GM23338 (cell line): ENCODE measurements around the gene ENOX1. TPM values are rescaled to one million over a fixed set of nuclear protein-coding genes. Genes with fewer than 3 reads are reported as not detected.

ENCODE experiments used
- ATAC-seq: fragments of 200-7000 bp; cut with Tn5 transposase; 3 replicates; pipeline ENCODE4 v1.9.1; 2020
- DNase-seq: peaks from one replicate; pipeline ENCODE4 v3.0.0-alpha.2; 2015; ENCODE audit warnings: low spot score
- H2AFZ ChIP-seq: fragments of 200-600 bp; sonication (generic); 2 replicates; pipeline ENCODE4 v1.8.0; 2016; ENCODE audit warnings: antibody characterized with exemption, mild to moderate bottlenecking, moderate library complexity
- H3F3A ChIP-seq: fragments of 200-600 bp; sonication (generic); replicated peaks from 2 replicates; pipeline ENCODE4 v1.8.0; 2017; ENCODE audit warnings: antibody characterized with exemption, mixed run types, low read depth
- H3K27ac ChIP-seq: fragments of 200-600 bp; sonication (generic); 2 replicates; pipeline ENCODE4 v1.6.1; 2016; ENCODE audit warnings: low read depth
- H3K27me3 ChIP-seq: fragments of 200-600 bp; sonication (generic); 2 replicates; pipeline ENCODE4 v1.8.0; 2016; ENCODE audit warnings: mild to moderate bottlenecking, mixed run types, moderate library complexity; ENCODE audit not compliant: insufficient read depth
- H3K36me3 ChIP-seq: fragments of 200-600 bp; sonication (generic); 2 replicates; pipeline ENCODE4 v1.8.0; 2016; ENCODE audit warnings: mild to moderate bottlenecking; ENCODE audit not compliant: insufficient read depth
- H3K4me1 ChIP-seq: fragments of 200-600 bp; sonication (generic); 2 replicates; pipeline ENCODE4 v1.8.0; 2016; ENCODE audit warnings: mild to moderate bottlenecking, moderate library complexity; ENCODE audit not compliant: insufficient read depth
- H3K4me2 ChIP-seq: fragments of 200-600 bp; sonication (generic); 2 replicates; pipeline ENCODE4 v1.7.1; 2017; ENCODE audit warnings: mixed run types
- H3K4me3 ChIP-seq: fragments of 200-600 bp; sonication (generic); 2 replicates; pipeline ENCODE4 v1.6.1; 2016; ENCODE audit warnings: mixed run types
- H3K79me2 ChIP-seq: fragments of 200-600 bp; sonication (generic); replicated peaks from 2 replicates; pipeline ENCODE4 v1.8.0; 2017; ENCODE audit warnings: mild to moderate bottlenecking; ENCODE audit not compliant: insufficient read depth
- H3K9me2 ChIP-seq: fragments of 200-600 bp; sonication (generic); 2 replicates; pipeline ENCODE4 v1.8.0; 2017; ENCODE audit not compliant: insufficient read depth
- H4K20me1 ChIP-seq: fragments of 200-600 bp; sonication (generic); replicated peaks from 2 replicates; pipeline ENCODE4 v1.8.0; 2017; ENCODE audit warnings: mild to moderate bottlenecking; ENCODE audit not compliant: insufficient read depth
- H3K27ac Mint-ChIP-seq: 2 replicates; pipeline ENCODE4 v1.8.0; 2020; ENCODE audit warnings: inconsistent platforms, mild to moderate bottlenecking, moderate library complexity, mixed read lengths
- H3K27me3 Mint-ChIP-seq: 3 replicates; pipeline ENCODE4 v1.8.0; 2022; ENCODE audit warnings: low read depth, mild to moderate bottlenecking, moderate library complexity, mixed read lengths, inconsistent platforms; ENCODE audit not compliant: insufficient read depth, poor library complexity
- H3K36me3 Mint-ChIP-seq: 3 replicates; pipeline ENCODE4 v1.8.0; 2021; ENCODE audit warnings: low read depth, mild to moderate bottlenecking, inconsistent platforms, moderate library complexity, mixed read lengths
- H3K4me1 Mint-ChIP-seq: 3 replicates; pipeline ENCODE4 v1.8.0; 2020; ENCODE audit warnings: mild to moderate bottlenecking, inconsistent platforms, mixed read lengths
- H3K4me3 Mint-ChIP-seq: 3 replicates; pipeline ENCODE4 v1.8.0; 2021; ENCODE audit warnings: moderate library complexity, mild to moderate bottlenecking, inconsistent platforms, mixed read lengths
- H3K9me3 Mint-ChIP-seq: 3 replicates; pipeline ENCODE4 v1.8.0; 2020; ENCODE audit warnings: moderate library complexity, mild to moderate bottlenecking, inconsistent platforms, mixed read lengths
- CREB1 ChIP-seq: fragments of 250-450 bp; sonication (Bioruptor Pico); IDR thresholded peaks from 2 replicates; pipeline ENCODE4 v1.5.0; 2020; ENCODE audit warnings: low read depth, mild to moderate bottlenecking, moderate library complexity
- CTCF ChIP-seq, 2 experiments: fragments of 200-600 bp in 1 of 2; sonication (generic) in 1 of 2; conservative IDR thresholded peaks; 2 replicates each; pipeline versions ENCODE4 v1.5.1 to v1.6.1; 2016 to 2017; ENCODE audit warnings: antibody characterized with exemption in 2 of 2, low read depth in 2 of 2, mild to moderate bottlenecking in 2 of 2, moderate library complexity in 1 of 2
- ETS1 ChIP-seq: IDR thresholded peaks from 2 replicates; pipeline ENCODE4 v1.6.1; 2016; ENCODE audit warnings: antibody characterized with exemption
- EZH2 ChIP-seq: fragments of 200-600 bp; sonication (generic); IDR thresholded peaks from one replicate; pipeline ENCODE4 v1.8.0; 2017; ENCODE audit warnings: antibody characterized with exemption, mild to moderate bottlenecking, low read depth; ENCODE audit not compliant: unreplicated experiment
- EZH2phosphoT487 ChIP-seq: fragments of 200-600 bp; sonication (generic); IDR thresholded peaks from one replicate; pipeline ENCODE4 v1.8.1; 2018; ENCODE audit warnings: antibody characterized with exemption; ENCODE audit not compliant: unreplicated experiment
- JUNB ChIP-seq: IDR thresholded peaks from one replicate; pipeline ENCODE4 v1.6.1; 2016; ENCODE audit warnings: antibody characterized with exemption; ENCODE audit not compliant: unreplicated experiment
- NANOG ChIP-seq: IDR thresholded peaks from 2 replicates; pipeline ENCODE4 v1.6.1; 2016; ENCODE audit warnings: antibody characterized with exemption, borderline replicate concordance
- POLR2AphosphoS5 ChIP-seq: IDR thresholded peaks from 2 replicates; pipeline ENCODE4 v1.6.1; 2016; ENCODE audit warnings: antibody characterized with exemption, low read depth
- REST ChIP-seq: IDR thresholded peaks from one replicate; pipeline ENCODE4 v1.6.1; 2018; ENCODE audit warnings: antibody characterized with exemption; ENCODE audit not compliant: unreplicated experiment
- STAT1 ChIP-seq: IDR thresholded peaks from one replicate; pipeline ENCODE4 v1.6.1; 2016; ENCODE audit warnings: antibody characterized with exemption; ENCODE audit not compliant: unreplicated experiment
- ZNF114 ChIP-seq: fragments of 250-450 bp; sonication (Bioruptor Pico); IDR thresholded peaks from 2 replicates; pipeline ENCODE4 v1.5.0; 2020; ENCODE audit warnings: mild to moderate bottlenecking, moderate library complexity
- ZNF331 ChIP-seq: fragments of 250-450 bp; sonication (Bioruptor Pico); IDR thresholded peaks from 2 replicates; pipeline ENCODE4 v1.5.0; 2020; ENCODE audit warnings: low read depth, mild to moderate bottlenecking, moderate library complexity
- ZNF462 ChIP-seq: fragments of 250-450 bp; sonication (Bioruptor Pico); IDR thresholded peaks from 2 replicates; pipeline ENCODE4 v1.5.0; 2020; ENCODE audit warnings: mild to moderate bottlenecking, moderate library complexity
- polyA plus RNA-seq: library from polyadenylated mRNA; unstranded; fragments of >200 nt; fragmentation: Nextera tagmentation; extraction: Ambion mirVana; gene quantifications from 2 replicates; pipeline ENCODE4 v1.2.1, GENCODE V29; 2016
- total RNA-seq: library from RNA; depleted of rRNA; stranded (reverse); fragments of >200 nt; shearing (Covaris generic); gene quantifications from 2 replicates; pipeline ENCODE4 v1.2.3, GENCODE V29; 2014

Gene ENOX1
- total and polyA plus RNA-seq, 2 experiments from 2014 or later, result 0.66 to 0.81 TPM

- Histone ChIP-seq H3K36me3 (no peaks in the 10 kb centered on the region), H3K4me1 (no peaks in the 10 kb centered on the region), H3K4me3 (no peak overlapping the region), H3K79me2 (no peaks in the 10 kb centered on the region), H3K27me3 (no peaks in the 10 kb centered on the region), H3K4me2 (no peak overlapping the region), H2AFZ (no peak overlapping the region), H3K9me2 (no peaks in the 10 kb centered on the region), H4K20me1 (no peaks in the 10 kb centered on the region), H3F3A (no peaks in the 10 kb centered on the region), H3K27ac (no peak overlapping the region)
- Mint-ChIP-seq H3K27me3 (no peaks in the 10 kb centered on the region), H3K4me3 (no peak overlapping the region), H3K4me1 (no peaks in the 10 kb centered on the region), H3K27ac (no peak overlapping the region), H3K36me3 (no peaks in the 10 kb centered on the region), H3K9me3 (no peaks in the 10 kb centered on the region)
- no peak for TF ChIP-seq CREB1
- TF ChIP-seq EZH2phosphoT487, result no peak
- TF ChIP-seq POLR2AphosphoS5, result no peak
- no peak for TF ChIP-seq ZNF114 (CRISPR knock-in tag)
- no peak for TF ChIP-seq ZNF462 (CRISPR knock-in tag)
- no peak for TF ChIP-seq REST
- TF ChIP-seq CTCF (conservative IDR thresholded peaks at IDR 0.05; ENCODE audit: low read depth in 2 of 2), result no peak
- TF ChIP-seq ZNF331, result no peak
- TF ChIP-seq ETS1, result no peak
- TF ChIP-seq EZH2, result no peak
- no peak for TF ChIP-seq JUNB
- TF ChIP-seq NANOG, result no peak
- TF ChIP-seq STAT1, result no peak
- ATAC-seq, result no peak
- DNase-seq, result no peak
Measured at GRCh38 chr13:43648733-43649132, 138.0 kb downstream of the ENOX1 start.
